Neural progenitor cell (in vitro differentiated cells): ENCODE measurements around the gene RHBDL3. TPM values are rescaled to one million over a fixed set of nuclear protein-coding genes. Genes with fewer than 3 reads are reported as not detected.

ENCODE experiments used
- DNase-seq: peaks from one replicate; pipeline ENCODE4 v3.0.0-alpha.2; 2016; ENCODE audit warnings: low spot score
- H2AFZ ChIP-seq: fragments of 200-600 bp; sonication (generic); replicated peaks from 2 replicates; pipeline ENCODE4 v1.6.1; 2016; ENCODE audit warnings: antibody characterized with exemption
- H3F3A ChIP-seq: fragments of 200-600 bp; sonication (generic); 2 replicates; pipeline ENCODE4 v1.6.1; 2016; ENCODE audit warnings: antibody characterized with exemption, low read depth
- H3K27ac ChIP-seq: fragments of 200-600 bp; sonication (generic); 2 replicates; pipeline ENCODE4 v1.5.1; 2016; ENCODE audit warnings: mild to moderate bottlenecking
- H3K27me3 ChIP-seq: fragments of 200-600 bp; sonication (generic); 2 replicates; pipeline ENCODE4 v1.6.1; 2016; ENCODE audit warnings: mild to moderate bottlenecking, moderate library complexity
- H3K36me3 ChIP-seq: fragments of 200-600 bp; sonication (generic); 2 replicates; pipeline ENCODE4 v1.5.1; 2016
- H3K4me1 ChIP-seq: fragments of 200-600 bp; sonication (generic); 2 replicates; pipeline ENCODE4 v1.6.1; 2016; ENCODE audit warnings: mixed run types
- H3K4me2 ChIP-seq: fragments of 200-600 bp; sonication (generic); 2 replicates; pipeline ENCODE4 v1.6.1; 2016
- H3K4me3 ChIP-seq: fragments of 200-600 bp; sonication (generic); 2 replicates; pipeline ENCODE4 v1.5.1; 2016
- H3K79me2 ChIP-seq: fragments of 200-600 bp; sonication (generic); 2 replicates; pipeline ENCODE4 v1.6.1; 2016; ENCODE audit warnings: low read depth
- H3K9ac ChIP-seq: fragments of 200-600 bp; sonication (generic); 2 replicates; pipeline ENCODE4 v1.6.1; 2016
- H3K9me3 ChIP-seq: fragments of 200-600 bp; sonication (generic); 2 replicates; pipeline ENCODE4 v1.5.1; 2016; ENCODE audit warnings: low read depth
- H4K20me1 ChIP-seq: fragments of 200-600 bp; sonication (generic); 2 replicates; pipeline ENCODE4 v1.6.1; 2016; ENCODE audit warnings: low read depth
- H3K27ac Mint-ChIP-seq: 3 replicates; pipeline ENCODE4 v1.8.0; 2021; ENCODE audit warnings: mixed read lengths
- H3K27me3 Mint-ChIP-seq: 2 replicates; pipeline ENCODE4 v1.8.0; 2022; ENCODE audit warnings: low read depth, mild to moderate bottlenecking, inconsistent platforms, moderate library complexity, mixed read lengths; ENCODE audit not compliant: insufficient read depth
- H3K36me3 Mint-ChIP-seq: 3 replicates; pipeline ENCODE4 v1.8.0; 2021; ENCODE audit warnings: mixed read lengths
- H3K4me1 Mint-ChIP-seq: 3 replicates; pipeline ENCODE4 v1.8.0; 2021; ENCODE audit warnings: mixed read lengths
- H3K4me3 Mint-ChIP-seq: 3 replicates; pipeline ENCODE4 v1.8.0; 2021; ENCODE audit warnings: mild to moderate bottlenecking, moderate library complexity, mixed read lengths
- H3K9me3 Mint-ChIP-seq: 3 replicates; pipeline ENCODE4 v1.8.0; 2020; ENCODE audit warnings: mixed read lengths
- EZH2 ChIP-seq: fragments of 200-600 bp; sonication (generic); IDR thresholded peaks from 2 replicates; pipeline ENCODE4 v1.6.1; 2017; ENCODE audit warnings: antibody characterized with exemption, mild to moderate bottlenecking, moderate library complexity
- EZH2phosphoT487 ChIP-seq: fragments of 200-600 bp; sonication (generic); IDR thresholded peaks from 2 replicates; pipeline ENCODE4 v1.6.1; 2017; ENCODE audit warnings: antibody characterized with exemption
- total RNA-seq: library from RNA; depleted of rRNA; stranded (reverse); fragments of >200 nt; gene quantifications from 2 replicates; pipeline ENCODE4 v1.2.3, GENCODE V29; 2015; ENCODE audit warnings: low replicate concordance
- TF ChIP-seq, protein P1 (sequence below): fragments of 200-600 bp; sonication (generic); IDR thresholded peaks from 2 replicates; pipeline ENCODE4 v1.5.1; 2017; ENCODE audit warnings: antibody characterized with exemption, mild to moderate bottlenecking

The RHBDL3 gene
- total RNA-seq, 1 donor from 2014 or later: 2.5 TPM

DNA sequence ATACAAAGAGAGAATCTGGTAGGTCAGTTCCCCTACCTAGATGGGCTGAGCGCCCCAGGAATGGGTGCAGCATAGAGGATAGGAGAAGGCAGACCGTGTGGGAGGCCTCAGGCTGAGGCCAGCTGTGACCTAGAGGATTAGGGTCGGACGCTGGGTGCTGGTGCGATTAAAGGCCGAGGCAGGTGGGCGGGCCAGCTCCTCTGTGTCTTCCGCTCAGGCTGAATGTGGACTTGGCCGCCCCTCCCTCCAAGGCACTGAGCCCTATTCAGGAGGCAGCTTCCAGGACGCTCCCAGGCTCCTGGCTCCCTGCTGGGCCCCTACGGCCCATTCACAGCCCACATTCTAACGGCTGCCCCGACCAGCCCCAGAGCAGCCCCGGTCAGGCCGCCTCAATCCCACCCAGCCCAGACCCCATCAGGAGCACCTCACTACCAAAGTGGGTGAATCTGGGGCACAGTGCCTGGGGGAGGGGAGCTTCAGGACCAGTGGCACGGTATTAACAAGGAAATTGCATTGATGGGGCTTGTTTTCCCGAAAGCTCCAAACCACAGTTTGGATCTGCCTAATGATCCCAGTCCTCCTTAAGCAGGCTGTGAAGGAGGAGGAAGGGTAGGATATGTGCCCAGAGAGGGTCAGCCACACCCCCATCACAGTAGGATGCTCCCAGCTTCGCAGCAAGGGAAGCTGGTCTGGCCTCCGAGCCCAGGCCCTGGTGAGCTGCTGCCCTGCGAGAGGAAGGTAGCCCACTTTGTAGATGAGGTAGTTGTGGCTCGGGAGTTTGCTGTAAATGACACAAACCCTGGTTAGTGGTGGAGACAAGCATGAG lies 14.5 kb downstream of the RHBDL3 start:
- Histone ChIP-seq H3K4me3 (peak overlapping the region; percentile 22), H3K79me2 (no peaks in the 10 kb centered on the region), H3K4me2 (peak overlapping the region; percentile 65), H3K27me3 (no peaks in the 10 kb centered on the region), H3K4me1 (peaks cover 28% of the 10 kb centered on the region), H3K9ac (no peak overlapping the region), H3K36me3 (no peaks in the 10 kb centered on the region), H4K20me1 (peaks cover 19% of the 10 kb centered on the region), H3K9me3 (no peaks in the 10 kb centered on the region), H3F3A (peaks cover 37% of the 10 kb centered on the region), H2AFZ (no peak overlapping the region), H3K27ac (no peak overlapping the region)
- Mint-ChIP-seq H3K4me3 (peak overlapping the region; percentile 60), H3K9me3 (no peaks in the 10 kb centered on the region), H3K27ac (peak overlapping the region; percentile 73), H3K27me3 (peaks cover 8% of the 10 kb centered on the region), H3K36me3 (no peaks in the 10 kb centered on the region), H3K4me1 (peaks cover 48% of the 10 kb centered on the region)
- no peak for TF ChIP-seq EZH2
- TF ChIP-seq, protein P1, sequence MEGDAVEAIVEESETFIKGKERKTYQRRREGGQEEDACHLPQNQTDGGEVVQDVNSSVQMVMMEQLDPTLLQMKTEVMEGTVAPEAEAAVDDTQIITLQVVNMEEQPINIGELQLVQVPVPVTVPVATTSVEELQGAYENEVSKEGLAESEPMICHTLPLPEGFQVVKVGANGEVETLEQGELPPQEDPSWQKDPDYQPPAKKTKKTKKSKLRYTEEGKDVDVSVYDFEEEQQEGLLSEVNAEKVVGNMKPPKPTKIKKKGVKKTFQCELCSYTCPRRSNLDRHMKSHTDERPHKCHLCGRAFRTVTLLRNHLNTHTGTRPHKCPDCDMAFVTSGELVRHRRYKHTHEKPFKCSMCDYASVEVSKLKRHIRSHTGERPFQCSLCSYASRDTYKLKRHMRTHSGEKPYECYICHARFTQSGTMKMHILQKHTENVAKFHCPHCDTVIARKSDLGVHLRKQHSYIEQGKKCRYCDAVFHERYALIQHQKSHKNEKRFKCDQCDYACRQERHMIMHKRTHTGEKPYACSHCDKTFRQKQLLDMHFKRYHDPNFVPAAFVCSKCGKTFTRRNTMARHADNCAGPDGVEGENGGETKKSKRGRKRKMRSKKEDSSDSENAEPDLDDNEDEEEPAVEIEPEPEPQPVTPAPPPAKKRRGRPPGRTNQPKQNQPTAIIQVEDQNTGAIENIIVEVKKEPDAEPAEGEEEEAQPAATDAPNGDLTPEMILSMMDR: no peak
- TF ChIP-seq EZH2phosphoT487: no peak
- DNase-seq: peak; percentile 56

GRCh38 chr17:32281011-32281451 lies 15.4 kb downstream of the RHBDL3 start:
- peaks cover 19% of the 10 kb centered on the region for H4K20me1 ChIP-seq
- H3K4me1 ChIP-seq: peaks cover 27% of the 10 kb centered on the region
- H3K79me2 ChIP-seq: no peaks in the 10 kb centered on the region
- H3K27ac ChIP-seq: no peak overlapping the region
- Mint-ChIP-seq H3K27ac (peak overlapping the region; percentile 94), H3K9me3 (no peaks in the 10 kb centered on the region), H3K36me3 (no peaks in the 10 kb centered on the region), H3K4me1 (peaks cover 48% of the 10 kb centered on the region), H3K4me3 (peak overlapping the region; percentile 60), H3K27me3 (peaks cover 8% of the 10 kb centered on the region)
- H3K9me3 ChIP-seq: no peaks in the 10 kb centered on the region
- H3K4me2 ChIP-seq: peak overlapping the region; percentile 65
- peak; percentile 78 for DNase-seq
- peak overlapping the region; percentile 22 for H3K4me3 ChIP-seq
- H3K9ac ChIP-seq: no peak overlapping the region
- H3F3A ChIP-seq: peaks cover 37% of the 10 kb centered on the region
- TF ChIP-seq, protein P1: no peak
- TF ChIP-seq EZH2phosphoT487: no peak
- no peak for TF ChIP-seq EZH2
- no peak overlapping the region for H2AFZ ChIP-seq
- H3K36me3 ChIP-seq: no peaks in the 10 kb centered on the region
- no peaks in the 10 kb centered on the region for H3K27me3 ChIP-seq

DNA sequence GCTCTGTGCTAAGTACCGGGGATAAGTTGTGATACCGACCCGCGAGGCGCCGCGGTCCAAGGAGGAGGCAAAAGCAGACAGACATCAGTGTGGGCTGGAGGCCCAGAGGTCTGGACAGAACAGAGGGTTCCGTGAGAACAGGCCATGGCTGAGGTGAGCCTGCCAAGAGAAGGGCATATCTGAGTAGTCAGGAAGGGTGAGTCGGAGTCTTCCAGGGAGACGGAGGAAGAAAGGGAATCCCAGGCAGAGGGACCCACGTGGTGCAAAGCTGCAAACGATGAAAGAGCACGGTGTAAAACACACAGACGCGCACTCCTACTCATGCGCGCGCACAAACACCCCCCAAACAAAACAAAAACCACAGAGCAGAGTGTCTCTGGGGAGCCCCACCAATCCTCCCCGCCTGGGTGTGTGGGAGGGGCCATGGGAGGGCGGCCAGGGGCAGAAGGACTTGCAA lies 18.1 kb downstream of the RHBDL3 start:
- Histone ChIP-seq H3K4me2 (no peak overlapping the region), H2AFZ (no peak overlapping the region), H4K20me1 (peaks cover 8% of the 10 kb centered on the region), H3K27ac (no peak overlapping the region), H3K4me3 (no peak overlapping the region), H3K27me3 (no peaks in the 10 kb centered on the region), H3K9me3 (no peaks in the 10 kb centered on the region), H3K36me3 (no peaks in the 10 kb centered on the region), H3K4me1 (peaks cover 34% of the 10 kb centered on the region), H3K9ac (no peak overlapping the region), H3F3A (peaks cover 35% of the 10 kb centered on the region), H3K79me2 (no peaks in the 10 kb centered on the region)
- peak overlapping the region; percentile 19 for H3K27ac Mint-ChIP-seq
- no peaks in the 10 kb centered on the region for H3K36me3 Mint-ChIP-seq
- TF ChIP-seq EZH2 (no peak), EZH2phosphoT487 (no peak)
- TF ChIP-seq, protein P1: no peak
- peaks cover 58% of the 10 kb centered on the region for H3K4me1 Mint-ChIP-seq
- H3K9me3 Mint-ChIP-seq: no peaks in the 10 kb centered on the region
- DNase-seq: no peak
- H3K4me3 Mint-ChIP-seq: no peak overlapping the region
- peaks cover 10% of the 10 kb centered on the region for H3K27me3 Mint-ChIP-seq
